HT1080 (cell line): ENCODE data around the gene NBPF11. TPM values are rescaled to one million over a fixed set of nuclear protein-coding genes. Genes with fewer than 3 reads are reported as not detected.
"Not testable (repeated sequence)": the region's sequence is repeated elsewhere in the genome, so short reads cannot be mapped to it uniquely, and the experiment has no call there.

Experiments
- DNase-seq: peaks from one replicate; pipeline ENCODE4 v3.0.0-alpha.2; 2015; ENCODE audit warnings: low read depth
- total RNA-seq: library from RNA; depleted of rRNA; stranded (reverse); fragments of >200 nt; shearing (Covaris generic); gene quantifications from 2 replicates; pipeline ENCODE4 v1.2.3, GENCODE V29; 2014

Gene NBPF11
- total RNA-seq, 1 experiment from 2014 or later, result 2.0 TPM

- DNase-seq, result not testable (repeated sequence)
Observed at GRCh38 chr1:148150014-148150413, 2.1 kb downstream of the NBPF11 start.

DNA sequence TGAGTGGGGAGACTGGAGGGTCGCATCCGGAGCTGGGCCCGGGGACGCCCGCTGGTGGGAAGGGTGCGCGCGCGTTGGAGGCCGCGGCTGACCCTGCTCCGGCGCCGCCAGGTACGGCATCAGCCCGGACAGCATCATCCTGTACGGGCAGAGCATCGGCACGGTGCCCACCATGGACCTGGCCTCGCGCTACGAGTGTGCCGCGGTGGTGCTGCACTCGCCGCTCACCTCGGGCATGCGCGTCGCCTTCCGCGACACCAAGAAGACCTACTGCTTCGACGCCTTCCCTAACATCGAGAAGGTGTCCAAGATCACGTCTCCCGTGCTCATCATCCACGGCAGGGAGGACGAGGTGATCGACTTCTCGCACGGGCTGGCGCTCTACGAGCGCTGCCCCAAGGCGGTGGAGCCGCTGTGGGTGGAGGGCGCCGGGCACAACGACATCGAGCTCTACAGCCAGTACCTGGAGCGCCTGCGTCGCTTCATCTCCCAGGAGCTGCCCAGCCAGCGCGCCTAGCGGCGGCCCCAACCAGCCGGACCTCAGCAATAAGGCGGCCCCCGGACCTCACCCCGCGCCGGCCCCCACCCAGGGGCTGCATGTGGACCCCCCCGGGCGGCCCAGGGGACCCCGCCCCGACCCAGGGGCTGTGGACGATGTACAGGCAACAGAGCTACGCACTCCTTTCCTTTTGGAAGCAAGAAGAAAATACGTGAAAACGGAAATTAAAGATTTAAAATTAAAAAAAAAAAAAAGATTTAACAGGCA lies 2.8 kb downstream of the NBPF11 start:
- DNase-seq, result not testable (repeated sequence)

GRCh38 chr1:148147052-148147838 lies 4.8 kb downstream of the NBPF11 start:
- DNase-seq, result not testable (repeated sequence)

DNA sequence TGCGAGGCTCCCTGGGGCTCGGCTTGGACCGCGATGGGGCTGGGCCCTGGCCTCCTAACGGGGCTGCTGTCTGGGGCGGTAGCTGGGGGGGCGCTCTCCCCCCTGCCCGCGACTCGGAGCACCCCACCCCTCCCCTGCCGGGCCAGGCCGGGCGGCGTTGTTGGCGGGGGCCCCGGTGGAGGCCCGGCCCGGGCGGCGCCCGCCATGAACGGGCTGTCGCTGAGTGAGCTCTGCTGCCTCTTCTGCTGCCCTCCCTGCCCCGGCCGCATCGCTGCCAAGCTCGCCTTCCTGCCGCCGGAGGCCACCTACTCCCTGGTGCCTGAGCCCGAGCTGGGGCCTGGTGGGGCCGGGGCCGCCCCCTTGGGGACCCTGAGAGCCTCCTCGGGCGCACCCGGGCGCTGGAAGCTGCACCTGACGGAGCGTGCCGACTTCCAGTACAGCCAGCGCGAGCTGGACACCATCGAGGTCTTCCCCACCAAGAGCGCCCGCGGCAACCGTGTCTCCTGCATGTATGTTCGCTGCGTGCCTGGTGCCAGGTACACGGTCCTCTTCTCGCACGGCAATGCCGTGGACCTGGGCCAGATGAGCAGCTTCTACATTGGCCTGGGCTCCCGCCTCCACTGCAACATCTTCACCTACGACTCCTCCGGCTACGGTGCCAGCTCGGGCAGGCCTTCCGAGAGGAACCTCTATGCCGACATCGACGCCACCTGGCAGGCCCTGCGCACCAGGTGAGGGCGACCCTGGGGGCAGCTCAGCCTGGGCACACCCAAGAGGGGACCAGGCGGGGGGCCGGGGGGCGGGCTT lies 5.7 kb downstream of the NBPF11 start:
- DNase-seq, result not testable (repeated sequence)

DNA sequence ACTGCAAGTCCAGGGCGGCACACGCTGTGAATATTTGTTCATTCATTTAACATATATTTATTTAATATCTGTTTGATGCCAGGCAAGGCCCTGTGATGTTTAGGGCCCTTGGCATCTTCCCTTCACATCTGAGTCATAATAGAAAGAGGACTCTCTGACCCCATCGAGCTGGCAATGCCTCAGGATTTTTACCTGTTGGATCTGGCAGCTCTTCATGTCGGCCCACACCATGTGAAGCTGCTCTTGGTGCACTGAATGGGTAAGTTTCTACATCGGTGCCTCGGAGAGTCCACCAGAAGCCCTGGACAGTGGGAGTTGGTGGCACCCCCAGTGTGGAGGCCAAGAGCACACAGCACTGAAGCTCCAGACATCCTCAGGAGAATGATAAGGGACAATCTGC lies 8.9 kb downstream of the NBPF11 start:
- DNase-seq, result not testable (repeated sequence)

DNA sequence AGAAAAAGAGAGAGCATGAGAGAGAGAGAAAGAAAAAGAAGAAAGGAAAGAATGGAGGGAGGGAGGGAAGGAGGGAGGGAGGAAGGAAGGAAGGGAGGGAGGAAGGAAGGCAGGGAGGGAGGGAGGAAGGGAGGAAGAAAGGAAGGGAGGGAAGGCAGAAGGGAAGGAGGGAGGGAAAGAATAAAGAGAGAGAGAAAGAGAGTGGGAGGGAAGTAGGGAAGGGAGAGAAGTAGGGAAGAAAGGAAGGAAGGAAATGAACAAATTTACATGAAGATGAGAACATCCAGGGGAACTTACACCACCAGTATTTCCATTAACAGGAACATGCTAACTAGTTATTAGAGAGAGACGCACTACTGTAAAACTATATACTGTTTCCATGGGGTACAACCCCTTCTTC lies 10.1 kb downstream of the NBPF11 start:
- not testable (repeated sequence) for DNase-seq

GRCh38 chr1:148138606-148139005 lies 13.5 kb downstream of the NBPF11 start:
- not testable (repeated sequence) for DNase-seq

DNA sequence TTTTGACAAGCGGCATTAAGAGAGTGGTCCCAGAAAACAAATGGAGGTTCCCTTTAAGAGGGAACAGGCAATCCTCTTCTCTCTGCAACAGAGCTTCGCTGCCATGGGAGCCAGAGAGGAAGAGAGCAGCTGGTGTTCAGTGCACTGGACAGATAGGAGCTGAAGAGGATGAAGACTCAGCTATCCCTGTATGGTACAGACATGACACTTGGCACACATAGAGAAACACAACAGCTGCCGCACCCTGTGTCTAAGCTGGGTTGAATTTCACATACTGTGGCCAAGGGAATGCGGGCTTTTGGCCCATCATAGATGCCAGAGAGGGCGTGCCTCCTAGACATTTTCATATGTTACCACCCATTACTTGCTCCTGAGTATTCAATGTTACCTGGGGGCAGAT lies 29.7 kb downstream of the NBPF11 start:
- DNase-seq, result not testable (repeated sequence)

DNA sequence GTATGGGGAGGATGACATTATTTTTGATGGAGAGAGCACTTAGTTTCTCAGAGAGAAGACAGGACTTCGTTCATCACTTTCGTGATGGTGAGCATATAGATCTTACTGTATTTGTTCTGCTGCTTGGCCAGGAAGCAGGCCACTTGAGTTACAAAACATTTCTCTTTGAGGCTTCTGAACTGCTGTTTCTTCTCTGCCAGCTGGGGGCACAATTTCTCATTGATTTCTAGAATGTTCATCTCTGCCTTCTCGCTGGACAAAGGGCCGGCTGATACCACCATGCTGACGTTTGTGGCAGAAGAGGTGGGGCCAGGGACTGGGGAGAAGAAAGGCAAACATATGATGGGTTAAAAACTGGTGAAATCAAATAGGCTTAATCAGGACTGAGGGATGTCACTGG lies 31.7 kb downstream of the NBPF11 start:
- not testable (repeated sequence) for DNase-seq

DNA sequence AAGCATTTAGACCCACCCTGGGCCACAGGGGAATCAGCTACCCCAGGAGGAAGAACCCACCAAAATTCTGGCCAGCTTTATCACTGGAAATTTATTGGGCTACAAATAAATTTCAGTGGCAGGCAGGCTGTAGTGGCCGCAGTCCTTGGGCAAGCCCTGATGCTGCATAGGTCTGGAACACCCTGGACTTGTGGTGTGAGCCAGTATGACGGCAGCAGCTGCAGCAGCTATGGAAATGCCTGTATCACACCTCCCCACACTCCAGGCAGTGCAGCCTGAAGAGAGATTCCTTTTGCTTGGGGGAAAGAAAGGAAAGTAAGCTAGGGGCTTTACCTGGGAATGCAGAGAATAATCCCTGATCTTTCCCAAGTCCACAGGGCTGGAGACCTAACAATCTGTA lies 56.3 kb downstream of the NBPF11 start:
- not testable (repeated sequence) for DNase-seq

GRCh38 chr1:148086196-148086595 lies 65.9 kb downstream of the NBPF11 start:
- not testable (repeated sequence) for DNase-seq

- DNase-seq, result not testable (repeated sequence)
Observed at GRCh38 chr1:148081205-148081604, 70.9 kb downstream of the NBPF11 start.

DNA sequence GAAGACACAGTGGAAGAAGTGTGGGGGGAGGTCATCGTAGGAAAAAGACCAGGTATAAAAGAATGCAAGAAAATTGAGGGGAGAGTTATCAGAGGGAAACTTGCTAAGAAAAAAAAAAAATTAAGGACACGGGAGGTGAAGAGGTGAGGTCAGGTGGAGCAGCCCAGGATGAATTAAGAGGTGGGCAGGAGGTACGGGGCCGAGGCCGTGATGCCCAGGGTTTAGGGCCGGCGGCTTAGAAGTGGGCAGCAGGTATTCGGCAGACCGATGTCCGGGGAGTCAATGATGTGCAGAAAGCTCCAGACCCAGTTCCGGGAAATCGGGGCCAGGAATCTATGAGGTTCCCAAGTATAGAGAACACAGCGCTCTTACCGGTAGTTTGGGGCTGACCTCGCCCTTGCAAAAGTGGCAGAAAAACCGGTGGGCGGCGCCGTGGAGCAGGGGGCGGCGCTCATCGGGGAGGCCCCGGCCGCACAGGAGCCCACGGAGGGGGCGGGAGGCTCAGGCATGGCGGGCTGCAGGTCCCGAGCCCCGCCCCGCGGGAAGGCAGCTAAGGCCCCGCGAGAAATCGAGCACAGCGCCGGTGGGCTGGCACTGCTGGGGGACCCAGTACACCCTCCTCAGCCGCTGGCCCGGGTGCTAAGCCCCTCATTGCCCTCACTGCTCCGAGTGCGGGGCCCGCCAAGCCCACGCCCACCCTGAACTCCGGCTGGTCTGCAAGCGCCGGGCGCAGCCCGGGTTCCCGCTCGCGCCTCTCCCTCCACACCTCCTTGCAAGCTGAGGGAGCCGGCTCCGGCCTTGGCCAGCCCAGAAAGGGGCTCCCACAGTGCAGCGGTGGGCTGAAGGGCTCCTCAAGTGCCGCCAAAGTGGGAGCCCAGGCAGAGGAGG lies 73.2 kb downstream of the NBPF11 start:
- not testable (repeated sequence) for DNase-seq

- not testable (repeated sequence) for DNase-seq
Observed at GRCh38 chr1:148078090-148078489, 74.0 kb downstream of the NBPF11 start.

- DNase-seq, result not testable (repeated sequence)
Observed at GRCh38 chr1:148077458-148077857, 74.6 kb downstream of the NBPF11 start.

DNA sequence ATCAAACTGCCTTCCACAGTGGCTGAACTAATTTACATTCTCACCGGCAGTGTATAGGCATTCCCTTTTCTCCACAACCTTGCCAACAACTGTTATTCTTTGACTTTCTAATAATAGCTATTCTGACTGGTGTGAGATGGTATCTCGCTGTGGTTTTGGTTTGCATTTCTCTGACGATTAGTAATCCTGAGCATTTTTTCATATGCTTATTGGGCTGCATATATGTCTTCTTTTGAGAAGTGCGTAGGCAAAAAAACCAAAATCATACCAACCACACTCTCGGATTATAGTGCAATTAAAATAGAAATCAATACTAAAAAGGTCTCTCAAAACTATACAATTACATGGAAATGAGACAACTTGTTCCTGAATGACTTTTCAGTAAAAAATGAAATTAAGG lies 78.7 kb downstream of the NBPF11 start:
- not testable (repeated sequence) for DNase-seq

- DNase-seq, result not testable (repeated sequence)
Observed at GRCh38 chr1:148068606-148069005, 83.5 kb downstream of the NBPF11 start.

DNA sequence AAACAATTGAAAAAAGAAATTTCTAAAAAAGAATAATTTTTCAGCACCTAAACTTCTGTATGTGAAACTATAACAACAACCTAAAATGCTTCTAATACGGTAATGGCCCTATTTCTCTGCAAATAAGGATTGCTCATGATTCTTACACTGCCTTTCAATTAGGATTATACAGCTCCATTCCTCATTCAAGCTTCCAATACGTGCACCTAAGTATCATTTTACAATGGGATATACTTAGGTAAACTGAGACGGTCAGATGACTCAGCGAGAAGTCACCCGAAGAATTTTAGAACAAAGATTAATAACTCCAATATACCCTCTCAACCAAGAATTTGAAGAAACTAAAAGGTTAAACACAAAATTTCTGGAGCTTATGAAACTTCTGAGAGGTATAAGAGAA lies 83.9 kb downstream of the NBPF11 start:
- not testable (repeated sequence) for DNase-seq

- not testable (repeated sequence) for DNase-seq
Observed at GRCh38 chr1:148060294-148060701, 91.8 kb downstream of the NBPF11 start.

GRCh38 chr1:148057384-148057783 lies 94.7 kb downstream of the NBPF11 start:
- peak; percentile 5 for DNase-seq
